Fibroblast of skin of back (primary cell): ENCODE measurements around the gene IL17RE.
"Not testable (repeated sequence)": the region's sequence is repeated elsewhere in the genome, so short reads cannot be mapped to it uniquely, and the experiment has no call there.

Experiments used
- DNase-seq: peaks from one replicate; pipeline ENCODE4 v3.0.0-alpha.2; 2013

The IL17RE gene

DNA sequence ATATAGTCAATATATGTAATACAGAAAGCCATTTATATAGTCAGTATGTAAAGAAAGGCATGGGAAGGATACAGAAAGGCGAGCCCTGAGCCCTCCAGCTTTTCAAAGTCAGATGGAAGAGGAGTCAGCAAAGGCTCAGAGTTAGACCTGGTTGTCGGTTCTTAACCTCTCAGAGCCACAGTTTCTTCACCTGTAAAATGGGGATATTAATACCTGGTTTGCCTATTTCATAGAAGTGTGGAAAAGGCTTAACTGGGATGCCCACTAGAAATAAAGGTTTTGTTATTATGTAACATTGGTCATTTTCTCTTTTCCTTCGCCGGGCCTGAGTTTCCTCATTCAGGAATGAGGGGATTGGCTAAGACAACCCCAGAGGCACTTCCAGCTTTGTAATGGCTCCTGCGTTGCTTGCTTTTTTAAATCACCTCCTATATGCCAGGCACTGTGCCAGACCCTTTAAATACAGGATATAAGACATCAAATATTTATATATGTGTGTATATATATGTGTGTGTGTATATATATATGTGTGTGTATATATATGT is 33.4 kb downstream of the IL17RE start:
- no peak for DNase-seq

DNA sequence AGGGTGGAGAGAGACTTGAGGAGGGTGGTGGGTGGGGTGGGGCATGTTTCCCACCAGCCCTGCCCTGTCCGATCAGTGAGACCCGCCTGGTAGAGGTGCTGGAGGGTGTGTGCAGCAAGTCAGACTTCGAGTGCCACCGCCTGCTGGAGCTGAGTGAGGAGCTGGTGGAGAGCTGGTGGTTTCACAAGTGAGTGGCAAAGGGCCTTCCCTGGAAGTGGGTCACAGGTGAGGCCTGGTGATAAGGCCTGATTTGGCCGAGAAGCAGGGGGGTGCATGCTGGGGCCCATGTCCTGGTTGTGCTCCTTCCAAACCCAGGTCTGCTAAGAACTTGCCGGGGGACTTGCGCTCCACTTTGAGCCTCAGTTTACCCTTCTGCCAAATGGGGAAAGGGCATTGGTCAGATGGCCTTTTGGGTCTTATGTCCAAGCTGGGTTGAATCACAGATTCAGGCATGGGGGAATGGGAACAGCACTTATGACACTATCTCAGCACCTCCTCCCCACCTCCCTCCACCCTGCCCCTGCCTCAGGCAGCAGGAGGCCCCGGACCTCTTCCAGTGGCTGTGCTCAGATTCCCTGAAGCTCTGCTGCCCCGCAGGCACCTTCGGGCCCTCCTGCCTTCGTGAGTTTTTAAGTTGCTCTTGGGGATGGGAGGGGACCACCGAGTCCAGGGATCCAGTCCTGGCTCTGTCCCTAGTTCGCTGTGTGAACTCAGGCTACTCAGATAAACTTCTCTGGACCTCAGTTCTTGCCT is 35.0 kb downstream of the IL17RE start:
- DNase-seq, result no peak

DNA sequence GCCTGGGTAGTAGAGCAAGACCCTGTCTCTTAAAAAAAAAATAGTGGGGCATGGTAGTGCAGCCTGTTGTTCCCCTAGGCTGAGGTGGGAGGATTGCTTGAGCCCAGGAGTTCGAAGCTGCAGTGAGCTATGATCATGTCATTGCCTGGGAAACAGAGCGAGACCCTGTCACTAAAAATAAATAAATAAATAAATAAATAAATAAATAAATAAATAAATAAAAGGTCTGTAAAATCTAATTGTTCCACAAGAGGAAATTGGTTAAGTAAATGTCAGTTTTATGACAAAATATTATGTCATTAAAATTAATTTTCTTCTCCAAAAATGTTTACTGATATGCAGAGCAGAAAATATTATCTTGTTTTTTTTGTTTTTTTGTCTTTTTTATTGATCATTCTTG is 36.3 kb downstream of the IL17RE start:
- DNase-seq, result no peak

DNA sequence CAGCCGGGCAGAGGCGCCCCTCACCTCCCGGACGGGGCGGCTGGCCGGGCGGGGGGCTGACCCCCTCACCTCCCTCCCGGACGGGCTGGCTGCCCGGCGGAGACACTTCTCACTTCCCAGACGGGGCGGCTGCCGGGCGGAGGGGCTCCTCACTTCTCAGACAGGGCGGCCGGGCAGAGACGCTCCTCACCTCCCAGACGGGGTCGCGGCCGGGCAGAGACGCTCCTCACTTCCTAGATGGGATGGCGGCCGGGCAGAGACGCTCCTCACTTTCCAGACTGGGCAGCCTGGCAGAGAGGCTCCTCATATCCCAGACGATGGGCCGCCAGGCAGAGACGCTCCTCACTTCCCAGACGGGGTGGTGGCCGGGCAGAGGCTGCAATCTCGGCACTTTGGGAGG is 37.3 kb downstream of the IL17RE start:
- not testable (repeated sequence) for DNase-seq

DNA sequence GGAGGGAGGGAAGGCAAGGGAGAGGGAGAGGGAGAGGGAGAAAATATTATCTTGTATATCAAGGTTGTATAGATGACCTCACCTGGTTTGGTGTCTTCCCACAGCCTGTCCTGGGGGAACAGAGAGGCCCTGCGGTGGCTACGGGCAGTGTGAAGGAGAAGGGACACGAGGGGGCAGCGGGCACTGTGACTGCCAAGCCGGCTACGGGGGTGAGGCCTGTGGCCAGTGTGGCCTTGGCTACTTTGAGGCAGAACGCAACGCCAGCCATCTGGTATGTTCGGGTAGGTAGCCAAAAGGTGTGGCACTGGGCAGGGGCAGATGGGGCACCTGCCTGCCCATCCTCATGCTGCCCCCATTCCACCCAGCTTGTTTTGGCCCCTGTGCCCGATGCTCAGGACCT is 38.1 kb downstream of the IL17RE start:
- DNase-seq, result no peak

DNA sequence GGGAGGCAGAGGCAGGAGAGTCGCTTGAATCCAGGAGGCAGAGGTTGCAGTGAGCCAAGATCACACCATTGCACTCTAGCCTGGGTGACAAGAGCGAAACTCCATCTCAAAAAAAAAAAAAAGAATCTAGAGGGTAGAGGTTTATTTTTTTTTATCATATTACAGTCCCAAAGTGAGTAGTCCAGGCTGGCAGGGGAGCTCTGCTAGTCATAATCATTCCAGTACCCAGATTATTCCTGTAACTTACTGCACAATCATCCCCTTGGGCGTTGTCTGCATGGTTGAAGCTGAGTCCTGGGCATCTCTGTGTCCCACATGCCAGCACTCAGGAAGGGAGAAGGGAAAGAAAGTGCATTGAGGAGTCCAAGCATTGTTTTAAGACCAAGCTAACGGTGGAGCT is 39.5 kb downstream of the IL17RE start:
- DNase-seq, result no peak

DNA sequence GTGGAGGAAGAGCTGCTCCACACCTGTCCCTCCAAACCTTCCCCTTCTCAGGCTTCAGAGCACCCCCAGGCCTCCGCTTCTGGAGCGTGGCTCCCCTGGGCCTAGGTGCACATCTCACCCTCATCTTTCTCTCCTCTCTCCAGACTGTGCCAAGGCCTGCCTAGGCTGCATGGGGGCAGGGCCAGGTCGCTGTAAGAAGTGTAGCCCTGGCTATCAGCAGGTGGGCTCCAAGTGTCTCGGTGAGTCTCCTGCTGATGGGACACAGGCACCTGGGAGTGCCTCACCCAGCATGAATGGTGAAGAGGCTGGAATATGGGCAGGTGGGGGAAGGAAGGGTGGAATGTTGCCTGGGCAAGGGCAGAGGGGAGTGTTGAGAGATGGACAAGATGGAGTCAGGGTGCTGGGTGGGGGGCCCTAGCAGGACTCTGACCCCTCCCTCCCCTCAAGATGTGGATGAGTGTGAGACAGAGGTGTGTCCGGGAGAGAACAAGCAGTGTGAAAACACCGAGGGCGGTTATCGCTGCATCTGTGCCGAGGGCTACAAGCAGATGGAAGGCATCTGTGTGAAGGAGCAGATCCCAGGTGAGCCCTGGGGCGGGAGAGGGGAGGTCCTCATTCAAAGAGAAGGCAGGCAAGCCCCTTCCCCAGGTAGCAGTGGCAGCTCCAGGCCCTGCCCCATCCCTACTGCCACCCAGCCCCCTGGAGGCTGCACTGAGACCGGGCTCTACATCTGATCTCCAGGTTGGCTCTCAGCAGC is 40.5 kb downstream of the IL17RE start:
- DNase-seq, result no peak

DNA sequence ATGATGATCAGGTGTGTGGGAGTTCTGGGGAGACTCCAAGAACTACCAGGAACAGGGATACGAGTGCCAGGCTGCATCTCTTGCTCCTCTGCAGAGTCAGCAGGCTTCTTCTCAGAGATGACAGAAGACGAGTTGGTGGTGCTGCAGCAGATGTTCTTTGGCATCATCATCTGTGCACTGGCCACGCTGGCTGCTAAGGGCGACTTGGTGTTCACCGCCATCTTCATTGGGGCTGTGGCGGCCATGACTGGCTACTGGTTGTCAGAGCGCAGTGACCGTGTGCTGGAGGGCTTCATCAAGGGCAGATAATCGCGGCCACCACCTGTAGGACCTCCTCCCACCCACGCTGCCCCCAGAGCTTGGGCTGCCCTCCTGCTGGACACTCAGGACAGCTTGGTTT is 41.6 kb downstream of the IL17RE start:
- DNase-seq, result no peak

DNA sequence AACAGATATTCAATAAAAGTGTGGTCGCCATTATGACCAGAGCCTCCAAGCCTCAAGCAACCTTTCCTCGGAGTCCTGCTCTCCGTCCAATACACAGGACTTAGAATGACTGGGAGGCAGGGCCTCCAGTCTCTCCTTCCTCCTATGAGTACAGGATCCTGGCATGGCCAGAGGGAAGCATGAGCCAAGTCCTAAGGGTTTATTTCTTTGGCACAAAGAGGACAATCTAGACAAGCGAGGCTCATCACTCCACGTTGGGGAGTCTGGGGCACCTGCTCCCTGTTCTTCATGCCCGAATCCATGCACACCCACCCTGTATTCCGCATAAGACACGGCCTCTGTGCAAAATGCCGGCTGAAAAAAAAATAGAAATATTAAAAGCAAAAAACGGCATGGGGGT is 42.7 kb downstream of the IL17RE start:
- DNase-seq, result no peak

DNA sequence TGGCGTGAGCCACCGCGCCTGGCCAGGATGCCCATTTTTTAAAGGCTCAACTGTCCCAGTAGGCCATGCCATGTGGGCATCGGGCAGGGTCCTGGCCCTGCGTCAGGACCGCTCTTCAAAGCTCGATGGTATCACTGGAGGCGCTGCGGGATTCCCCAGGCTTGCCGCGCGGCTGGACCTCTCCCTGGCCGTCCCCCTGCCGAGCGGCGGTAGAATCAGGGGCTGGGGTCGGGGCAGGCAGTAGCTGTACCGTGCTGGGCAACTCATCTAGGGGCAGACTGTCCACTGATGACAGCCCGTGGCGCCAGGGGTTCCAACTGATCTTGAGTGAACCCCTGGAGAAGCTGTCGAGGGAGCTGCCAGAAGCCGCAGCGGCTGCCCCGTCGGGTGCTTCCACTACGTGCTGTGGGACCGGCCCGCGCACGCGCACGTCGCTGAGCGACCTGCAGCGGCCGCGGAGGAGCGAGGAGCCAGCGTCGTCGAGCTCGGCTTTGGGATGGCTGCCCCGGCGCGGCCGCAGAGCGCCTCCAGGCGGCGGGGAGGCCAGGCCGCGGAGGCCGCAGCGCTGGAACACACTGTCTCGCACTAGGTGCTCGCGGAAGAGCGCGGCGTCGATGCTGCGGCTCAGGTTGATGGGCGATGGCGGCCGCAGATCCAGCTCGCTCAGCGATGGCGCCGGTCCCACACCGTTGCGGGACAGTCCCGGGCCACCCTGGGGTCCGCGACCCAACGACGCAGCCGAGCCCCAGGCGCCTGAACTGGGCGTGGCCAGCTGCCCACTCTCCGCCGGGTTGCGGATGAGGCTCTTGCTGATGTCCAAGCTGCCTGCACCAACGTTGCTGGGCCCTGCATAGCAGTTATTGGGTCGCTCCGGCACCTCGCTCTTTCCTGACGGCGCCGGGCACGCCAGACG is 43.7 kb downstream of the IL17RE start:
- peak; percentile 89 for DNase-seq

DNA sequence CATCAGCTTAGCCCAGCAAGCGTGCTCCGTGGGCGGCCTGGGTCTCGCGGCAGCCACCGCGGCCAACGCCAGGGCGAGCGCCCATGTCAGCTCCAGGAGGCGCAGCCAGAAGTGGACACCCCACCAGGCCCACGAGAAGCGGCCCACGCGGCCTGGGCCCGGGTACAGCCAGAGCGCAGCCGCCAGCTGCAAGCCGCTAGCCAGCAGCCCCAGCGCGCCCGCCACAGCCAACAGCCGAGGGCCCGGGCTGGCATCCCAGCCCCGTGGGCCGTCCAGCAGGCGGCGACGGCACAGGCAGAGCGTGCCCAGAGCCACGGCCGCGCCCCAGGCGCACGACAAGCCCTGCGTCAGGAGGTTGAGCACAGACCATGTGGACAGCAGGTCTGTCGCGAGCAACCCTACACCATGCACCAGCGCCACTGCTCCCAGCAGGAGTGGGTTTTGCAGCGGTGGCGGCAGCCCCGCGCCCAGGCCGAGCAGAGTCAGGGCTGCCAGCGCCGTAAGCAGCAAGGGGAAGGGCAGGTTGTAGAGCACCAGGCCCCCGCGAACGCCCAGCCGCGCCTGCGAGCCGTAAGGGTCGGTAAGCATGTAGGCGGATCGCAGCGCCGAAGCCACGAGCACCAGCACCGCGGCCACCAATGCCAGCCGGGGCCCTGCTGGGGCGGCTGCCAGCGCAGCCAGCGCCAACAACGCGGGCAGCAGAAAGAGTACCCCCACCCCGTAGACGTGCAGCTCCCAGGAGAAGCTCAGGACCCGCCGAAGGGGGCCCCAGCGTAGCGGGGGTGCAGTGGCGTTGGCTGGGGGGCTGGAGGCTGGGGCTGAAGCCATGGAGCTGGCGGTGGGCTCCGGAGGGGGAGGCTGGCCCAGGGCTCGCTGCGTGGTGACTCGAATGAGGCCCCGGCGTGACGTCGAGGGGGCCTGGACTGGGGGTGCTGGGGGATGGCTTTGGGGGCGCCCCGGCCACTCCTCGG is 44.7 kb downstream of the IL17RE start:
- DNase-seq, result peak; percentile 80

DNA sequence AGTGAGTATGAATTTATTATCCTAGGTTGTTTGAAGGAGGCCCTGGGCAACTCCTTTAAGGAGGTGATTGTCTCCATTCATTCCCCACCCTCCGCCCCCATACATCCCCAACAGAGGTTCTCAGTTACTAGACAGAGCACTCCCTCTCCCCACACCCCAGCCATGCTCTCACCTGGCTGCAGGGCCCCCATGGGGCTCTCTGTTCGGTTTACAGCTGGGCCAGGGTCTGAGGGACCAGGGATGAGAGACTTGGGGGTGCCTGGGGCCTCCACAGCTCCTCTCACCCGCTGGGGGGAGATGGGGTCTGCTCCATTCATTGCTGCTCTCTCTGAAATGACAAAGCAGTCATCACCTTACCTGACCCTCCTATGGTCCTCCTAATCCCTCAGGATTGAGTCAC is 45.9 kb downstream of the IL17RE start:
- no peak for DNase-seq

DNA sequence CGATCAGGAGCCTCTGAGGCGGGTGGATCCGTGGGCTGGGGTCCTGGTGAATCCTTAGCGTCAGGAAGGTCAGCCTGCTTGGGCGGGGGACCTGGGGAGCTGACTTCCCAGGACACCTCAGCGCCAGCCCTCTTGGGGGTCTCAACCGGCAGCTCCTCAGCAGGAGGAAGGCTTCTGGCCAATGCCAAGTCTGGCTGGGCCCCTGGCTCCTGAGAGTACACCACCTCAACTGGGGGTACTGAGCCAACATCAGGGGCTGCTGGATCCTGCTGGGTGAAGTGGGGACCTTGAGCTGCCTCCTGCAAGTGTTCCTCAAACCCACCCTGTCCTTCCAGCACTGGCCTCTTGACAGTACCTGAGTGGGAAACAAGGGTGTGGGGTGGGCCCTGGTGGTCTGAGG is 46.5 kb downstream of the IL17RE start:
- DNase-seq, result no peak

DNA sequence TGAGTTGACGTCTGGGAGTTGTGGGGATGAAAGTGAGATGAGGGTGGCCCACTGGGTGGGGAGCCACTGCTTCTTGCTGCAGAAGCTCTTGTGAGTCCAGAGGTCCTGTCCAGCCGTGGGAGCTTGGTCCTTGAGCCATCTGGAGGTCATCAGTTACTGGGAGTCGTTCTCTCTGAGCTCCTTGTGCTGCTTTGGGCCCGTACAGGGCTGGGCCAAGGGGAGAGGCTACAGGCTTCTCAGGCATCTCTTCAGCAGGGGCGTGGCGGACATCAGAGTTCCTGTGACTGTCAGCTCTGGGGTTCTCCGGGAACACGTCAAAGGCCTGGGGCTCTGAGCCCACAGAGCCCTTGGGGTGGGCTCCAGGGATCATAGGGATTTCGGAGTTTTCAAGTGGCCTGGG is 47.0 kb downstream of the IL17RE start:
- no peak for DNase-seq

DNA sequence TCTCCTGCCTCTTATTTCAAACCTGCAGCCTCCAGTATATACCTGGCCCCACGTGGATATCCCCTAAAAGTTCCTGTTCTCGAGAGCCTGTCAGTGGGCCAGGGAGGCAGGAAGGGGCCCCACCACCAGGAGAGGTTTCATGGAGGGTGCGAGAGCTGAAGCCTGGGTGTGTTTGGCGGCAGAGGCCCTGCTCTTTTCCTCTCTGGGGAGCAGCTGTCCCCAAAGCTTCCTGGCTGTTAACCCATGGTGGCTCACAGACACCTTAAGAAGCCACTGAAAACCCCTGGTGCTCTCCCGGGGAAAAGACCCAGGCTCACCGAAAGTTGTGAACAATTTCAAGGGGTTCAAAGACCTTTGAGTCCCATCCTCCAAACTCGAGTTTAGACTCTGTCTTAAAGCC is 48.5 kb downstream of the IL17RE start:
- DNase-seq, result no peak

DNA sequence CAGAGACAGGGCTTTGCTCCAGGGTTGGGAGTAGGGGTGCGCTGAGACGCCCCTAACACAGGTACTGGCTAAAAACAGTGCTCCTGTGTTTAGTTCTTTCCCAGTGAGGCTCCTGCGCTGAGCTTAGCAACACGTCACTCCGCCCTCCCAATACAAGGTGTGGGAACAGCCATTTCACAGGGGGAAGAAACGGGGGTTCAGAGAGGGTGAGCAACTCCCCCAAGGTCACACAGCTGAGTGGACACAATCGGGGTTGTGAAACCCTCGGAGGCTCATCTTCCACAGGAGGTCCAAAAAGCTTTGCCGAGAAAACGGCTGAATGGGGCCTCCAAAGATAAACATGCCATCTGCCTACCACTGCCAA is 48.9 kb downstream of the IL17RE start:
- no peak for DNase-seq

DNA sequence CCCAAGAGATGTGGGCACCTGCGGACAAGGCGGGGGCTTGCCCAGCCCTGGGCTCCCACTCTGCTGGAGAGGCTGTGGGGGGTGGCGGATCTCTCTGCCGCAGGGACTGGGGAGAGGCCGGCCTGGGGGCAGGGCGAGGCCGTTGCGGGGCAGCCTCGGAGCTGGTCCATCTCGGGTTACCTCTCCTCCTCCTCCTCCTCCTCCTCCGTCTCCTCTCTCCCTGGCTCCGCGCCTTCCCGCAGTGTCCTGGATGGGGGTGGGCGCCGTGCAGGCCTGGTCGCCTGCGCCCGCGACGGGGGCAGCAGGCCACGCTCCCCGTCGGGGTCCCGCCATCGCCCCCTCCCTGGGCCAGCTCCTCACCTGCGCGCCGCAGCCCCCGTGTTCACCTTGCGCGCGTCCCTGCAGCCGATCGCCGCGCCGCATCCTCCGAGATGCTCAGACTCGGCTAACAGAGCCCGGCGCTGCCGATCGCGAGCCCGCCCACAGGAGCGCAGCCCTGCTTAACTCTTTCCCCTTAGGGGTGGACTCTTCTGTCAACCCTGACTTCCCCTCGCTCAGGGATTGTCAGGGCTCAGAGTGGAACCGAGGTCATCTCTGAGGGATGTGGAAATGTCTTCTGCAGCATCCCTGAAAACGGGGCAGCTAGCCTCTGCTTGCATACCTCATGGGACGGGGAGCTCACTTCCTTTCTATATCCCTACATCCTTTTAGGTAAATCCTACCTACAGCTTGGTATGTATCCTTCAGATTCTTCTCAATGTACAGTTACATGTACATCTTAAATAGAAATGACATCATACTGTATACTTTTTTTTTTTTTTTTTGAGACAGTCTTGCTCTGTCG is 49.5 kb downstream of the IL17RE start, which contains the start of gene PRRT3:
Gene PRRT3 (minus strand): TSS at position 447 of the 844 bp plus-strand sequence. CDS start 2,293 bp downstream, outside the sequence.
- peak; percentile 35 for DNase-seq

DNA sequence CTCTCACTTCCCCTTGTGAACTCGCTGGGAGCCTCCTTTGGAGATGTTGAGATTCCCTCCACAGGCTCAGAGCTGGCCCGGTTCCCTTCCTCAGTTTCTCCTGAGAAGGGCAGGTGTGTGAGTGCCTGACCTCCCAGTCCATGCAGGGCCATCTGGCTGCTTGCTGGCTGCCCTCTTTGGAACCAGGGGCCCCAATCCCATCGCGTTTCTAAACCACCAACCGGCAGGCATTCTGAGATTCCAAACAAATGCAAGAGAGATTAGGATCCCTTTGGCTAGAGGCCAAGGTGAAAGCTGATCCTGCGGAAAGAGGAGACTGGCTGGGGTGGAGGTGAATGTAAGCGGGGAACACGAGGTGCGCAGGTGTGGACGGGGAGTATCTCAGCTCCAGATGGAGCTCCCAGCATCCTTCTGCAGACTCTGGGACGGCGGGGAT is 52.4 kb downstream of the IL17RE start:
- no peak for DNase-seq

DNA sequence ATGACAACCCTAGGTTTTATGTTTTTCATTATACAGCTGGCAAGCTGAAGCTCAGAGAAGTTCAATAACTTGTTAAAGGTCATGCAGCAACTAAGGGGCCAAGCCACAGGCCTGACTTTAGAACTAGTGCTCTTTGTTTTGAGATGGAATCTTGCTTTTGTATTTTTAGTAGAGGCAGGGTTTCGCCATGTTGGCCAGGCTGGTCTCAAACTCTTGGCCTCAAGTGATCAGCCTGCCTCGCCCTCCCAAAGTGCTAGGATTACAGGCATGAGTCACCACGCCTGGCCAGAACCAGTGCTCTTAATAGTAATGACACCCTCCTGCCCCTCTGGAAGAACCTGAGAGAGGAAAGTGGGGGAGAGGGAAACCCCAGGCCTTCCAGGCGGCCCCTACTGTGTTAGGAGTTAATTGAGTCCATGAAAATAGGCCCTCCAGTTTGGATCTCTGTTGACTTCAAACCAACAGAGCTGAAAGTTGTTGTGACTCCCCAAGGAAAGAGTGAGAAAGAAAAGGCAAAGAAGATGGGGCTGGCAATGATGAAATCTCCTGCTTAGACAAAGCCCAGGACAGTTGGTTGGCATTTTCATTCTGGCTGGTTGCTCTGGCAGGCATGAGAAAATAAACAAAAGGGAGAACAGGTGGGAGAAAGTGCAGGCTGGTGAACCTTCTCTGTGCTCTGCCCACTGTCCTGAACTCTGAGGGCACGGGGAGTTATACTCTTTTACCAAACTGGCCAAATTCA is 53.1 kb downstream of the IL17RE start:
- DNase-seq, result no peak

DNA sequence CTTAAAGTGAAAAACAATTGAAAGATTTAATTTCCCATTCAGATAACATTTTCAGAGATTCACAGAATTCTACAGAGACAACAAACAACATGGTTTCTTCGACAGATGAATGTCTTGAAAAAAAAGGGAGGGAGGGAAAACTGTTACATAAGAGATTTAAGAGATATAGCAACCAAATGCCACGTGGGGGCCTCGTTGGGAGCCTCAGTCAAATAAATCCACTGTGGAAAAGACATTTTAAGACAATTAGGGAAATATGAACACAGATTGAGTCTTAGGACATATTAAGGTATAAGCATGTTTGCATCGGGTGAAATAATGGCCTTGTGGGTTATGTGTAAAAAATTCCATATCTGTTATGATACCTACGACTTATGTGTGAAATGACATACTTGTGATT is 54.6 kb downstream of the IL17RE start:
- peak; percentile 14 for DNase-seq
